LNCAP (cell line): Measurements from ENCODE around the gene PIGK.
A peak's percentile ranks its signal among the peaks of the same experiment; 100 is the strongest.

Experiments
- TF ChIP-seq, protein P1 (sequence below): fragments of 450-650 bp; IDR thresholded peaks from 2 replicates; pipeline ENCODE4 v1.5.1; 2017; ENCODE audit warnings: mild to moderate bottlenecking

The PIGK gene

DNA sequence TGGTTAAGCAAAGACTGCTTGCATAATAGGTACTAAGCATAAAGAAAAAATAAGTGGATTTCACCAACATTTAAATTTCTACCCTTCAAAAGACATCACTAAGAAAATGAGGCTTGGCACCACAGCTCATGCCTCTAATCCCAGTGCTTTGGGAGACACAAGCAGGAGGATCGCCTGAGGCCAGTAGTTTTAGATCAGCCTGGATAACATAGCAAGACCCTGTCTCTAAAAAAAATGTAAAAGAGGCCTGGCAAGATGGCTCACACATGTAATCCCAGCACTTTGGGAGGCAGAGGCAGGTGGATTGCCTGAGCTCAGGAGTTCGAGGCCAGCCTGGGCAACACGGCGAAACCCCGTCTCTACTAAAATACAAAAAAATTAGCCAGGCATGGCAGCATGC lies 73.0 kb downstream of the PIGK start:
- TF ChIP-seq, protein P1, sequence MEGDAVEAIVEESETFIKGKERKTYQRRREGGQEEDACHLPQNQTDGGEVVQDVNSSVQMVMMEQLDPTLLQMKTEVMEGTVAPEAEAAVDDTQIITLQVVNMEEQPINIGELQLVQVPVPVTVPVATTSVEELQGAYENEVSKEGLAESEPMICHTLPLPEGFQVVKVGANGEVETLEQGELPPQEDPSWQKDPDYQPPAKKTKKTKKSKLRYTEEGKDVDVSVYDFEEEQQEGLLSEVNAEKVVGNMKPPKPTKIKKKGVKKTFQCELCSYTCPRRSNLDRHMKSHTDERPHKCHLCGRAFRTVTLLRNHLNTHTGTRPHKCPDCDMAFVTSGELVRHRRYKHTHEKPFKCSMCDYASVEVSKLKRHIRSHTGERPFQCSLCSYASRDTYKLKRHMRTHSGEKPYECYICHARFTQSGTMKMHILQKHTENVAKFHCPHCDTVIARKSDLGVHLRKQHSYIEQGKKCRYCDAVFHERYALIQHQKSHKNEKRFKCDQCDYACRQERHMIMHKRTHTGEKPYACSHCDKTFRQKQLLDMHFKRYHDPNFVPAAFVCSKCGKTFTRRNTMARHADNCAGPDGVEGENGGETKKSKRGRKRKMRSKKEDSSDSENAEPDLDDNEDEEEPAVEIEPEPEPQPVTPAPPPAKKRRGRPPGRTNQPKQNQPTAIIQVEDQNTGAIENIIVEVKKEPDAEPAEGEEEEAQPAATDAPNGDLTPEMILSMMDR, result no peak

- TF ChIP-seq, protein P1, result peak; percentile 64
Observed at GRCh38 chr1:77143529-77144121, 75.6 kb downstream of the PIGK start.

GRCh38 chr1:77139389-77139788 lies 79.8 kb downstream of the PIGK start:
- TF ChIP-seq, protein P1, result no peak

DNA sequence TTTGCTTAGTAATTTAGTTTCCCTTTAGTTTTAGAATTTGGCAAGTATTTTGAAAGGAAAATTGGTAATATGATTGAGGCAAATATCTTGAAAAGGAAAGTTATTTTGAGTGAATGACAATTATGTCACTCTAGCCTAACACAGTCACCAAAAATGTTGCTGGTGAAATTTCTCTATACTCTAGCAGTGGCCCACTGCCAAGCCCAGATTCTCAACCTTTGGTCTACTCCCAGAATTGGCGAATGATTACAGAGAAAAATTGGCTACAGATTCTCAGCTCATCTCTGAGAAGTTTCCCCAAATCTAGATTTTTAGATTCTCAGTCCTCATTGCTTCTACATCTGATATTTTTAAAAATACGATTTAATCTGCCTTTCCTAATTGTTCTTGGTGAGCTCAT lies 84.9 kb downstream of the PIGK start:
- TF ChIP-seq, protein P1, result no peak

GRCh38 chr1:77133731-77134358 lies 85.4 kb downstream of the PIGK start:
- TF ChIP-seq, protein P1, result no peak

DNA sequence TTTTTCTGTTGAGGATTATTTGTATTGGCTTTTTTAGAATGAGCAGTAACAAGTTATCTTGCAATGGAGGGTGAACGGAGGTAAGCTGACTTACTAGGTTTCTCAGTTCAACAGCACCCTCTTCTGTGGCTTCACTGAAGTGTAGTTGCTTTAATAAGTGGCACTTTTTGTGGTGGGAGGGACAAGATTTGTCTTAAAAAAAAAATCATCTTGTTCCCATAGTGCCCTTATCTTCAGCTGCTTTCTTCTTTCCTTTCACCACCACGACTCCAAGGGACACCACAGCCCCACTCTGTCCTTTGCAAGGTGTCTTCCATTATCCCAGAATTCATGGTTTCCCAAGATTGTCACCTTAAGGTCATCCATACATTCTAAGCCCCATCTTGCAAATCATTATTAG lies 92.9 kb downstream of the PIGK start:
- TF ChIP-seq, protein P1, result peak; percentile 78

DNA sequence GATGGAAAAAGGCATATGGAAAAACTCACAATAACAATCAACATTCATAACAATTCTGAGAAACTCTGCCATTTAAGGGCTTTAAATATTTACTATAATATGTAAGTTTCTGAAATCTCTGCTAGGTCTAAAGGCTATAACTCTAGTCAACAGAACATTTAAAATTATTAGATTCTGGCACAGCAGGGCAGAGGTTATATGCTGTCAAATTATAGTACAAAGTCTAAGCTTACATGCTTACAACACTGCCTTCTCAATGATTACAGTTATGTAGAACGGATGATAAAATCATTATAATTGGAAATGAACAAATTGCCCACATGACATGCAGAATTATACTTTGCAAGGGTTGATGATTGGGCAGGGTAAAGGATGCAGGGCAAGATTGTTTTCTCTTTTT lies 97.7 kb downstream of the PIGK start:
- TF ChIP-seq, protein P1, result no peak
